ENCODE measurements around the gene ENOX1.

Gene ENOX1

GRCh38 chr13:43484432-43485225 lies 302.1 kb downstream of the ENOX1 start:
- DNase-seq (ENCODE audit: low read depth): no peak

GRCh38 chr13:43483930-43484329 lies 302.8 kb downstream of the ENOX1 start:
- DNase-seq (ENCODE audit: low read depth): no peak

GRCh38 chr13:43482641-43483040 lies 304.1 kb downstream of the ENOX1 start:
- DNase-seq (ENCODE audit: low read depth): no peak

- DNase-seq (ENCODE audit: low read depth): no peak
Observed at GRCh38 chr13:43482026-43482425, 304.7 kb downstream of the ENOX1 start.

- DNase-seq (ENCODE audit: low read depth): no peak
Observed at GRCh38 chr13:43478902-43479301, 307.9 kb downstream of the ENOX1 start.

- DNase-seq (ENCODE audit: low read depth): no peak
Observed at GRCh38 chr13:43478211-43478610, 308.6 kb downstream of the ENOX1 start.

GRCh38 chr13:43475140-43475539 lies 311.6 kb downstream of the ENOX1 start:
- no peak for DNase-seq (ENCODE audit: low read depth)

- no peak for DNase-seq (ENCODE audit: low read depth)
Observed at GRCh38 chr13:43473437-43473836, 313.3 kb downstream of the ENOX1 start.

GRCh38 chr13:43472980-43473379 lies 313.8 kb downstream of the ENOX1 start:
- DNase-seq (ENCODE audit: low read depth): no peak

GRCh38 chr13:43472339-43472738 lies 314.4 kb downstream of the ENOX1 start:
- no peak for DNase-seq (ENCODE audit: low read depth)

GRCh38 chr13:43470610-43471009 lies 316.2 kb downstream of the ENOX1 start:
- no peak for DNase-seq (ENCODE audit: low read depth)

- peak; percentile 2 for DNase-seq (ENCODE audit: low read depth)
Observed at GRCh38 chr13:43469791-43470190, 317.0 kb downstream of the ENOX1 start.

- DNase-seq (ENCODE audit: low read depth): no peak
Observed at GRCh38 chr13:43464578-43465264, 322.1 kb downstream of the ENOX1 start.

GRCh38 chr13:43448605-43449336 lies 338.0 kb downstream of the ENOX1 start:
- no peak for DNase-seq (ENCODE audit: low read depth)

- DNase-seq (ENCODE audit: low read depth): no peak
Observed at GRCh38 chr13:43446126-43446525, 340.6 kb downstream of the ENOX1 start.

GRCh38 chr13:43445668-43446067 lies 341.1 kb downstream of the ENOX1 start:
- no peak for DNase-seq (ENCODE audit: low read depth)

- DNase-seq (ENCODE audit: low read depth): no peak
Observed at GRCh38 chr13:43444081-43444480, 342.7 kb downstream of the ENOX1 start.

- no peak for DNase-seq (ENCODE audit: low read depth)
Observed at GRCh38 chr13:43441899-43442499, 344.8 kb downstream of the ENOX1 start.

GRCh38 chr13:43441464-43441863 lies 345.3 kb downstream of the ENOX1 start:
- no peak for DNase-seq (ENCODE audit: low read depth)

- no peak for DNase-seq (ENCODE audit: low read depth)
Observed at GRCh38 chr13:43434191-43434590, 352.6 kb downstream of the ENOX1 start.

- no peak for DNase-seq (ENCODE audit: low read depth)
Observed at GRCh38 chr13:43433691-43434141, 353.1 kb downstream of the ENOX1 start.

GRCh38 chr13:43432958-43433357 lies 353.8 kb downstream of the ENOX1 start:
- no peak for DNase-seq (ENCODE audit: low read depth)
